ENCODE measurements around the gene ME3. TPM values are rescaled to one million over a fixed set of nuclear protein-coding genes. Genes with fewer than 3 reads are reported as not detected.

ME3 gene
- total and polyA plus RNA-seq, 2 experiments from 2014 or later = 7.5 to 10.9 TPM

DNA sequence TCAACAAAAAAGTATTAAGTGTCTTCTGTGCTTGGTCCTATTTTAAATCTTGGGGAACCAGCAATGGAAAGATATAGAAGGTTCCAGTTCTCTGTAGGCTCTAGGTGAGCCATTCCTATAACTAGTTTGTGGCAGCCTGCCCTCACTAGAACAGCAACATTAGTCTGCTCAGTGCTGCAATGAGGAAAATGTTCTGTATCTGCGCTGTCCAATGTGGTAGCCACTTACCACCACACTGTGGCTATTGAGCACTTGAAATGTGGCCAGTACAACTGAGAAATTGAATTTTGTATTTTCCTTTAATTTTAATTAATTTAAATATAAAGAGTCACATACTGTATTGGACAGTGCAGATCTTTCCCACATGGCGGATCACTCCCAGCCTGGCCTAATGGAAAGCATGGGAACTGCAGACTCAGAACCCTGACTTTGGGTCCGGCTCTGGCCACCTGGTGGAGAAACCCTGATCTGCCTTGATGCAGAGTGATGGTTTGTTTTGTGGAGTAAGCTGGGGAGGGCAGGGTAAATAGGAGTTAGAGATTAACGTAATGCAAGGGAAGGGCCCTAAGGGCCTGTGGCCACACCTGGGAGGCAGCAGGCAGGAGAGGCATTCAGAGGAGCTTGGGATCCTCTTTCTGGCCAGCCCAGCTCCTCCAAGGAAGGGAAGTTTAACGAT, 101.0 kb downstream of the ME3 start:
- H3K27ac ChIP-seq = no peak overlapping the region
- no peaks in the 10 kb centered on the region for H3K27me3 ChIP-seq (replicated peaks; ENCODE audit: insufficient read depth)
- H3K9me3 ChIP-seq (ENCODE audit: low read depth) = no peaks in the 10 kb centered on the region
- H3K4me3 ChIP-seq = no peak overlapping the region
- in situ Hi-C loops (cut with MboI) = no loop called here
- no peak overlapping the region for H2AFZ ChIP-seq
- H3F3A ChIP-seq (ENCODE audit: insufficient read depth) = no peaks in the 10 kb centered on the region
- 97% methylated on average over 5 of the region's 5 CpGs for WGBS, 2 experiments (ENCODE audit: low coverage in 1 of 2, low lambda C conversion rate in 2 of 2, missing lambda C conversion rate in 2 of 2)
- DNase-seq = no peak
- H4K20me1 ChIP-seq (ENCODE audit: insufficient read depth) = no peaks in the 10 kb centered on the region
- no peaks in the 10 kb centered on the region for H3K9me2 ChIP-seq (ENCODE audit: insufficient read depth)
- no peaks in the 10 kb centered on the region for H3K36me3 ChIP-seq (ENCODE audit: low read depth)
- no peak for TF ChIP-seq EZH2phosphoT487 (IDR thresholded peaks at IDR 0.05; ENCODE audit: insufficient read depth, low read depth)
- H3K4me1 ChIP-seq (ENCODE audit: insufficient read depth) = peaks cover 4% of the 10 kb centered on the region; the same call in 1 of the 2 replicates
- no peaks in the 10 kb centered on the region for H3K79me2 ChIP-seq (ENCODE audit: insufficient read depth)
- no peak overlapping the region for H3K9ac ChIP-seq
- H3K4me2 ChIP-seq (ENCODE audit: unreplicated experiment) = no peak overlapping the region

DNA sequence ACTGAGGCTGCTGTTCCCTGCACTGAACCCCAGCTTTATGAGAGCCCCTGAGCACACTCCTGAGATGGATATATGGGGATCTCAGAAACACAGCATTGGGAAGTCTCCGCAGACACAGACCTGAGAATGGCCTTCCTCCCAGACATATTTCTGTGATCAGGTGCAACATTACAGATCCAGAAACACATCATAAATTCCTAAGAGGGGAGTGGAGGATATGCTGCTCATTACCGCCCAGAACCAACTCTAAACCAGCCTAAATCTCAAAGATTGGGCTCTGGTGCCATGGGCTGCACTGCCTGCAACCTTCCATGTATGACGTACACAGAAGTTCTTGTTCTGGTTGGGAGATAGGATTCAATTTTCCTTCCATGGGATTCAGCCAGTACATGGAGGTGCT, 102.0 kb downstream of the ME3 start:
- Histone ChIP-seq H3K4me1 (ENCODE audit: insufficient read depth) (peaks cover 4% of the 10 kb centered on the region; the same call in 1 of the 2 replicates), H3K9me2 (ENCODE audit: insufficient read depth) (no peaks in the 10 kb centered on the region), H3K9me3 (ENCODE audit: low read depth) (no peaks in the 10 kb centered on the region), H3K4me3 (no peak overlapping the region), H3K36me3 (ENCODE audit: low read depth) (no peaks in the 10 kb centered on the region), H4K20me1 (ENCODE audit: insufficient read depth) (no peaks in the 10 kb centered on the region), H2AFZ (no peak overlapping the region), H3K27ac (no peak overlapping the region), H3K27me3 (replicated peaks; ENCODE audit: insufficient read depth) (no peaks in the 10 kb centered on the region), H3F3A (ENCODE audit: insufficient read depth) (no peaks in the 10 kb centered on the region), H3K4me2 (ENCODE audit: unreplicated experiment) (no peak overlapping the region), H3K9ac (no peak overlapping the region), H3K79me2 (ENCODE audit: insufficient read depth) (no peaks in the 10 kb centered on the region)
- 95 to 98% methylated on average over 3 of the region's 3 CpGs for WGBS, 2 experiments (ENCODE audit: low coverage in 1 of 2, low lambda C conversion rate in 2 of 2, missing lambda C conversion rate in 2 of 2)
- no peak for TF ChIP-seq EZH2 (IDR thresholded peaks at IDR 0.05; ENCODE audit: insufficient read depth, poor library complexity, severe bottlenecking)
- no peak for TF ChIP-seq EZH2phosphoT487 (IDR thresholded peaks at IDR 0.05; ENCODE audit: insufficient read depth, low read depth)
- no peak for DNase-seq
- in situ Hi-C loops (cut with MboI) = no loop called here

DNA sequence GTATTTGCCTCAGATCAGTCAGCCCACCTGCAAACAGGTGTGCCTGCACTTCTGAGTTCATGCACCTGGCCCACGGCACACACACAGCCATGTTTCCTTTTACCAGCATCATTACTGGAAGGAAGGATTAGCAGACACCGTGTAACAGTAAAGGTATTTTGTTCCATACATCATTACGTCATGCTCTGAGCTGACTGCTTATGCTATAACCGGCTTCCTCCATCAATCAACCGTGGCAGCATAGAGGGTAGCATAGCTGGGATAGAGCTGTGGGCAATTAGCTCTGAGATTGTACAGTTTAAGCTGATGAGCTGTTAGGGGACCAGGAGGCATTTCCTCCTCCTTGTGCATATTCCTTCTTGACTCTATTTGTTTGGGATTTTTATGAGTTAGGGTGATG, 102.4 kb downstream of the ME3 start:
- Histone ChIP-seq H3F3A (ENCODE audit: insufficient read depth) (no peaks in the 10 kb centered on the region), H3K27me3 (replicated peaks; ENCODE audit: insufficient read depth) (no peaks in the 10 kb centered on the region), H3K4me3 (no peak overlapping the region), H2AFZ (no peak overlapping the region), H3K4me1 (ENCODE audit: insufficient read depth) (peaks cover 4% of the 10 kb centered on the region; the same call in 1 of the 2 replicates), H4K20me1 (ENCODE audit: insufficient read depth) (no peaks in the 10 kb centered on the region), H3K79me2 (ENCODE audit: insufficient read depth) (no peaks in the 10 kb centered on the region), H3K9me2 (ENCODE audit: insufficient read depth) (no peaks in the 10 kb centered on the region), H3K36me3 (ENCODE audit: low read depth) (no peaks in the 10 kb centered on the region), H3K9ac (no peak overlapping the region), H3K9me3 (ENCODE audit: low read depth) (no peaks in the 10 kb centered on the region), H3K4me2 (ENCODE audit: unreplicated experiment) (no peak overlapping the region), H3K27ac (no peak overlapping the region)
- in situ Hi-C loops (cut with MboI) = no loop called here
- no peak for TF ChIP-seq EZH2 (IDR thresholded peaks at IDR 0.05; ENCODE audit: insufficient read depth, poor library complexity, severe bottlenecking)
- TF ChIP-seq EZH2phosphoT487 (IDR thresholded peaks at IDR 0.05; ENCODE audit: insufficient read depth, low read depth) = no peak
- WGBS, 2 experiments (ENCODE audit: low coverage in 1 of 2, low lambda C conversion rate in 2 of 2, missing lambda C conversion rate in 2 of 2) = 79 to 86% methylated on average over 5 of the region's 5 CpGs
- no peak for DNase-seq

DNA sequence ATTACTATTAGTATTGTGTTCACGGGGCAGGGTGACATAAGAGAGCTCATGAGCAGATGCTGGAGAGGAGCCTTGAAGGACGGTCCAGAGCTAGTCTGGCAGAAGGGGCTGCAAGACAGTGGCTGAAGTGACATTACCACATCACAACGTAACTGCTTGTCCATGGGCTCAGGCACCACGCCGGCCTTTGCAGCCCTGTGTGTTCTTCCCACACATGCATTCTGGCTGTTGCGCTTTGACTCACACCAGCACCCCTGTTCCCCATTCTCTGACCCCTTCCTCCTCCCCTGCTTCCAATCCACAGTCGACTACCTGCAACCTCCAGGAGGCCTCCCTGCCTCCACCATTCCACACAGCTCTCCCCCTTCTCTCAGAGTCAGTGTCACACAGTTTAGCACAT, 103.3 kb downstream of the ME3 start:
- H3F3A ChIP-seq (ENCODE audit: insufficient read depth) = no peaks in the 10 kb centered on the region
- H3K27me3 ChIP-seq (replicated peaks; ENCODE audit: insufficient read depth) = no peaks in the 10 kb centered on the region
- H3K4me3 ChIP-seq = no peak overlapping the region
- no peaks in the 10 kb centered on the region for H3K9me2 ChIP-seq (ENCODE audit: insufficient read depth)
- H3K9ac ChIP-seq = no peak overlapping the region
- H4K20me1 ChIP-seq (ENCODE audit: insufficient read depth) = no peaks in the 10 kb centered on the region
- WGBS, 2 experiments (ENCODE audit: low coverage in 1 of 2, low lambda C conversion rate in 2 of 2, missing lambda C conversion rate in 2 of 2) = 89 to 93% methylated on average over 5 to 7 of the region's 7 CpGs
- in situ Hi-C loops (cut with MboI) = no loop called here
- H3K9me3 ChIP-seq (ENCODE audit: low read depth) = no peaks in the 10 kb centered on the region
- no peak overlapping the region for H2AFZ ChIP-seq
- H3K36me3 ChIP-seq (ENCODE audit: low read depth) = no peaks in the 10 kb centered on the region
- TF ChIP-seq EZH2 (IDR thresholded peaks at IDR 0.05; ENCODE audit: insufficient read depth, poor library complexity, severe bottlenecking) (no peak), EZH2phosphoT487 (IDR thresholded peaks at IDR 0.05; ENCODE audit: insufficient read depth, low read depth) (no peak)
- H3K27ac ChIP-seq = no peak overlapping the region
- no peak for DNase-seq
- H3K79me2 ChIP-seq (ENCODE audit: insufficient read depth) = no peaks in the 10 kb centered on the region
- H3K4me2 ChIP-seq (ENCODE audit: unreplicated experiment) = no peak overlapping the region
- H3K4me1 ChIP-seq (ENCODE audit: insufficient read depth) = peaks cover 4% of the 10 kb centered on the region; the same call in 1 of the 2 replicates

Data from GM23248 (cell line).